PC-3 (cell line): ENCODE results near the gene NPIPA2.
"Not testable (repeated sequence)": the region's sequence is repeated elsewhere in the genome, so short reads cannot be mapped to it uniquely, and the experiment has no call there.

Source experiments
- EZH2phosphoT487 ChIP-seq: fragments of 300-600 bp; sonication (generic); IDR thresholded peaks from 2 replicates; pipeline ENCODE4 v1.6.1; 2018; ENCODE audit warnings: mild to moderate bottlenecking, antibody characterized with exemption, low read length, borderline replicate concordance
- TF ChIP-seq, protein P1 (sequence below): fragments of 300-600 bp; sonication (generic); conservative IDR thresholded peaks from 2 replicates; pipeline ENCODE4 v1.5.1; 2017; ENCODE audit warnings: antibody characterized with exemption, low read depth, mild to moderate bottlenecking, low read length

DNA sequence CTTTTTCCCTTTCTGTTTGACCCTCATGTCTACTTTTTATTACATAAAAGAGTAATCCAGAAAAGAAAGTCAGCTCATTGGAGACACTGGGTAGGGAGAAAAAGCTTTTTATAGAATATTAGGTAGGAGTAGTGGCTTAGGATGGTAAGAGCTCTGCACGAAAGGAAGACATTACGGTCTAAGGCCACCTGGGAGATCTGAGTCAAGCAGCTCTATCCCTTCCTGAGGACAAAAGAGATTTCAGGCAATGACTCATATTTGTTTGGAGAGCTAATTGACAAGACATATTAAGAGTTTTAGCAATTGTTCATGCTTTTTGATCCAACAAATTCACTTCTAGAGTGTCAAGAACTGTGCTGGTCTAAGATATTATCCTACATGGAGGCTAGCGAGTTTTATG is 71.6 kb downstream of the NPIPA2 start:
- TF ChIP-seq, protein P1, sequence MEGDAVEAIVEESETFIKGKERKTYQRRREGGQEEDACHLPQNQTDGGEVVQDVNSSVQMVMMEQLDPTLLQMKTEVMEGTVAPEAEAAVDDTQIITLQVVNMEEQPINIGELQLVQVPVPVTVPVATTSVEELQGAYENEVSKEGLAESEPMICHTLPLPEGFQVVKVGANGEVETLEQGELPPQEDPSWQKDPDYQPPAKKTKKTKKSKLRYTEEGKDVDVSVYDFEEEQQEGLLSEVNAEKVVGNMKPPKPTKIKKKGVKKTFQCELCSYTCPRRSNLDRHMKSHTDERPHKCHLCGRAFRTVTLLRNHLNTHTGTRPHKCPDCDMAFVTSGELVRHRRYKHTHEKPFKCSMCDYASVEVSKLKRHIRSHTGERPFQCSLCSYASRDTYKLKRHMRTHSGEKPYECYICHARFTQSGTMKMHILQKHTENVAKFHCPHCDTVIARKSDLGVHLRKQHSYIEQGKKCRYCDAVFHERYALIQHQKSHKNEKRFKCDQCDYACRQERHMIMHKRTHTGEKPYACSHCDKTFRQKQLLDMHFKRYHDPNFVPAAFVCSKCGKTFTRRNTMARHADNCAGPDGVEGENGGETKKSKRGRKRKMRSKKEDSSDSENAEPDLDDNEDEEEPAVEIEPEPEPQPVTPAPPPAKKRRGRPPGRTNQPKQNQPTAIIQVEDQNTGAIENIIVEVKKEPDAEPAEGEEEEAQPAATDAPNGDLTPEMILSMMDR: not testable (repeated sequence)
- not testable (repeated sequence) for TF ChIP-seq EZH2phosphoT487
